CD4-positive, alpha-beta T cell treated with Interleukin-4 for 1 hour (primary cell): ENCODE data around the gene STMN1.
"Not testable (repeated sequence)": the region's sequence is repeated elsewhere in the genome, so short reads cannot be mapped to it uniquely, and the experiment has no call there.

Experiments
- DNase-seq, 2 donors: peaks; one replicate each; pipeline ENCODE4 v3.0.0-alpha.2; 2020 to 2022

Gene STMN1

GRCh38 chr1:25905680-25906643, at the start of gene STMN1:
TSS of gene STMN1 (minus strand) at chr1:25906419. CDS start at chr1:25904676, 1,743 bp downstream.
- DNase-seq, result peak; percentile 90

- DNase-seq, result no peak
These were observed 49.3 kb upstream of the STMN1 start for GRCh38 chr1:25955553-25955952.

- no peak for DNase-seq
These were observed 48.2 kb upstream of the STMN1 start for GRCh38 chr1:25954282-25954938.

GRCh38 chr1:25952841-25953401, 46.7 kb upstream of the STMN1 start:
- DNase-seq, result no peak

GRCh38 chr1:25948641-25949040, 42.4 kb upstream of the STMN1 start:
- DNase-seq, result no peak

- no peak for DNase-seq
These were observed 40.8 kb upstream of the STMN1 start for GRCh38 chr1:25947027-25947426.

- DNase-seq, result no peak
These were observed 39.5 kb upstream of the STMN1 start for GRCh38 chr1:25945761-25946160.

- DNase-seq, result no peak
These were observed 38.8 kb upstream of the STMN1 start for GRCh38 chr1:25944986-25945385.

- not testable (repeated sequence) for DNase-seq
These were observed 37.3 kb upstream of the STMN1 start for GRCh38 chr1:25943511-25943910.

- DNase-seq, result no peak
These were observed 30.7 kb upstream of the STMN1 start for GRCh38 chr1:25936947-25937346.

GRCh38 chr1:25933479-25934365, 27.5 kb upstream of the STMN1 start:
- DNase-seq, result no peak

GRCh38 chr1:25932811-25933400, 26.7 kb upstream of the STMN1 start:
- not testable (repeated sequence) for DNase-seq

GRCh38 chr1:25932321-25932720, 26.1 kb upstream of the STMN1 start:
- DNase-seq, result no peak

GRCh38 chr1:25929016-25929415, 22.8 kb upstream of the STMN1 start:
- no peak for DNase-seq

- no peak for DNase-seq
These were observed 21.5 kb upstream of the STMN1 start for GRCh38 chr1:25927521-25928265.

- no peak for DNase-seq
These were observed 20.7 kb upstream of the STMN1 start for GRCh38 chr1:25926731-25927496.

- no peak for DNase-seq
These were observed 18.2 kb upstream of the STMN1 start for GRCh38 chr1:25924454-25924853.

GRCh38 chr1:25922971-25923552, 16.8 kb upstream of the STMN1 start:
- peak in 1 of 2 donors; percentile 13 for DNase-seq

- DNase-seq, result peak; percentile 37 to 57
These were observed 16.1 kb upstream of the STMN1 start for GRCh38 chr1:25922056-25922970.
